IMR-90 (cell line): Measurements from ENCODE around the gene SRMS. TPM values are rescaled to one million over a fixed set of nuclear protein-coding genes. Genes with fewer than 3 reads are reported as not detected.

Source experiments
- ATAC-seq: fragments of 200-7000 bp; cut with Tn5 transposase; 2 replicates; pipeline ENCODE4 v1.9.1; 2020; ENCODE audit warnings: low read depth, mild to moderate bottlenecking, moderate library complexity
- BruUV-seq: library from RNA; stranded (reverse); fragments of 400-500 nt; replicated peaks from 2 replicates; lab custom pipeline; 2021; lab: Mats Ljungman, UMichigan
- CTCF ChIA-PET: fragments of 300-600 bp; formaldehyde crosslinking; extraction: SDS; loops from one replicate; lab custom pipeline; 2021; ENCODE audit warnings: antibody characterized with exemption; lab: Yijun Ruan, JAX
- POLR2A ChIA-PET: fragments of 300-600 bp; sonication (Branson Sonifier 250); formaldehyde crosslinking; loops from one replicate; lab custom pipeline; 2022; ENCODE audit warnings: antibody characterized with exemption; ENCODE audit not compliant: unreplicated experiment; lab: Charles Lee
- DNase-seq: peaks from one replicate; pipeline ENCODE4 v3.0.0; 2013
- H2AFZ ChIP-seq: replicated peaks from 2 replicates; pipeline ENCODE3; 2013; ENCODE audit warnings: low read length, mild to moderate bottlenecking; ENCODE audit not compliant: poor library complexity
- H2AK5ac ChIP-seq: 2 replicates; pipeline ENCODE4 v1.6.1; 2013; ENCODE audit warnings: low read depth, low read length, inconsistent platforms
- H2AK9ac ChIP-seq: replicated peaks from 2 replicates; pipeline ENCODE3; 2013; ENCODE audit warnings: mild to moderate bottlenecking, low read depth, low read length, moderate library complexity; ENCODE audit not compliant: poor library complexity
- H2BK120ac ChIP-seq: 2 replicates; pipeline ENCODE4 v1.6.1; 2013; ENCODE audit warnings: low read depth, low read length, inconsistent platforms
- H2BK15ac ChIP-seq: 3 replicates; pipeline ENCODE4 v1.6.1; 2013; ENCODE audit warnings: low read depth, low read length, inconsistent platforms
- H2BK20ac ChIP-seq: 2 replicates; pipeline ENCODE4 v1.6.1; 2013; ENCODE audit warnings: low read depth, mild to moderate bottlenecking, inconsistent platforms, low read length, moderate library complexity
- H2BK5ac ChIP-seq: 2 replicates; pipeline ENCODE4 v1.6.1; 2013; ENCODE audit warnings: mild to moderate bottlenecking, low read depth, low read length, inconsistent platforms; ENCODE audit not compliant: poor library complexity, severe bottlenecking
- H3K14ac ChIP-seq: replicated peaks from 2 replicates; pipeline ENCODE4 v1.6.1; 2013; ENCODE audit warnings: low read depth, low read length, inconsistent platforms
- H3K18ac ChIP-seq: 2 replicates; pipeline ENCODE4 v1.6.1; 2013; ENCODE audit warnings: low read depth, low read length, control low read depth
- H3K23ac ChIP-seq: 2 replicates; pipeline ENCODE4 v1.6.1; 2013; ENCODE audit warnings: low read depth, low read length, inconsistent platforms
- H3K27ac ChIP-seq: 2 replicates; pipeline ENCODE4 v1.5.1; 2013; ENCODE audit warnings: mild to moderate bottlenecking, control low read depth, low read length; ENCODE audit not compliant: insufficient read depth
- H3K27me3 ChIP-seq: 2 replicates; pipeline ENCODE4 v1.6.1; 2013; ENCODE audit warnings: low read length; ENCODE audit not compliant: control insufficient read depth, insufficient read depth
- H3K36me3 ChIP-seq: 2 replicates; pipeline ENCODE4 v1.6.1; 2013; ENCODE audit warnings: low read length, mixed read lengths; ENCODE audit not compliant: control insufficient read depth, insufficient read depth
- H3K4ac ChIP-seq: 2 replicates; pipeline ENCODE4 v1.6.1; 2013; ENCODE audit warnings: low read depth, low read length, inconsistent platforms
- H3K4me1 ChIP-seq: 2 replicates; pipeline ENCODE4 v1.6.1; 2013; ENCODE audit warnings: low read length, mixed read lengths; ENCODE audit not compliant: control insufficient read depth, insufficient read depth
- H3K4me2 ChIP-seq: 2 replicates; pipeline ENCODE4 v1.6.1; 2013; ENCODE audit warnings: low read depth, mild to moderate bottlenecking, control low read depth, low read length, moderate library complexity
- H3K4me3 ChIP-seq: 2 replicates; pipeline ENCODE4 v1.5.1; 2013; ENCODE audit warnings: low read depth, mild to moderate bottlenecking, control low read depth, low read length, moderate library complexity; ENCODE audit not compliant: insufficient read depth
- H3K56ac ChIP-seq: 2 replicates; pipeline ENCODE4 v1.6.1; 2013; ENCODE audit warnings: low read length, inconsistent platforms; ENCODE audit not compliant: insufficient read depth; ENCODE audit errors: extremely low read depth
- H3K79me1 ChIP-seq, 2 experiments: 2 replicates each; pipeline ENCODE4 v1.6.1; 2013; ENCODE audit warnings: low read length in 2 of 2, inconsistent platforms in 1 of 2, low read depth in 1 of 2
- H3K9ac ChIP-seq: 2 replicates; pipeline ENCODE4 v1.6.1; 2013; ENCODE audit warnings: low read depth, low read length, control low read depth
- H3K9me1 ChIP-seq: 2 replicates; pipeline ENCODE4 v1.6.1; 2013; ENCODE audit warnings: low read length, inconsistent platforms; ENCODE audit not compliant: insufficient read depth
- H3K9me3 ChIP-seq: 2 replicates; pipeline ENCODE4 v1.6.1; 2013; ENCODE audit warnings: low read length; ENCODE audit not compliant: control insufficient read depth, insufficient read depth
- H4K20me1 ChIP-seq: 2 replicates; pipeline ENCODE4 v1.6.1; 2013; ENCODE audit warnings: low read length, inconsistent platforms; ENCODE audit not compliant: insufficient read depth
- H4K5ac ChIP-seq: 2 replicates; pipeline ENCODE4 v1.6.1; 2013; ENCODE audit warnings: mild to moderate bottlenecking, low read depth, low read length, control low read depth
- H4K8ac ChIP-seq, 2 experiments: 2 replicates each; pipeline ENCODE4 v1.6.1; 2013; ENCODE audit warnings: low read depth in 2 of 2, low read length in 2 of 2, control low read depth in 1 of 2, inconsistent platforms in 1 of 2
- H4K91ac ChIP-seq: 2 replicates; pipeline ENCODE4 v1.6.1; 2013; ENCODE audit warnings: low read depth, low read length, inconsistent platforms; ENCODE audit not compliant: insufficient read depth
- BHLHE40 ChIP-seq: fragments of 150-350 bp; IDR thresholded peaks from 2 replicates; pipeline ENCODE4 v1.6.1; 2016; ENCODE audit warnings: mild to moderate bottlenecking, low read depth, low read length
- CEBPB ChIP-seq: IDR thresholded peaks from 2 replicates; pipeline ENCODE4 v1.6.1; 2012; ENCODE audit warnings: low read depth, low read length, improper control_type of control experiment
- CHD1 ChIP-seq: IDR thresholded peaks from 2 replicates; pipeline ENCODE4 v1.6.1; 2012; ENCODE audit warnings: low read depth, low read length, improper control_type of control experiment
- FOS ChIP-seq: fragments of 150-350 bp; IDR thresholded peaks from 2 replicates; pipeline ENCODE4 v1.6.1; 2016; ENCODE audit warnings: low read depth, low read length
- MAFK ChIP-seq: IDR thresholded peaks from 2 replicates; pipeline ENCODE4 v1.6.1; 2012; ENCODE audit warnings: low read depth, low read length, improper control_type of control experiment
- MAZ ChIP-seq: IDR thresholded peaks from 2 replicates; pipeline ENCODE4 v1.6.1; 2012; ENCODE audit warnings: low read depth, mild to moderate bottlenecking, low read length, improper control_type of control experiment, moderate library complexity, borderline replicate concordance
- MXI1 ChIP-seq: IDR thresholded peaks from 2 replicates; pipeline ENCODE4 v1.6.1; 2012; ENCODE audit warnings: low read depth, mild to moderate bottlenecking, low read length, moderate library complexity, borderline replicate concordance
- NFE2L2 ChIP-seq: fragments of 150-350 bp; IDR thresholded peaks from 2 replicates; pipeline ENCODE4 v1.6.1; 2016; ENCODE audit warnings: low read depth, mild to moderate bottlenecking, low read length
- POLR2A ChIP-seq: IDR thresholded peaks from 2 replicates; pipeline ENCODE4 v1.6.1; 2012; ENCODE audit warnings: mild to moderate bottlenecking, low read depth, low read length
- RCOR1 ChIP-seq: IDR thresholded peaks from 2 replicates; pipeline ENCODE4 v1.6.1; 2012; ENCODE audit warnings: mild to moderate bottlenecking, low read length, improper control_type of control experiment; ENCODE audit not compliant: insufficient replicate concordance
- RFX5 ChIP-seq: IDR thresholded peaks from 2 replicates; pipeline ENCODE4 v1.8.0; 2012; ENCODE audit warnings: low read depth, mild to moderate bottlenecking, low read length, moderate library complexity
- SMC3 ChIP-seq: fragments of 150-350 bp; IDR thresholded peaks from 2 replicates; pipeline ENCODE4 v1.6.1; 2016; ENCODE audit warnings: low read depth, mild to moderate bottlenecking, antibody characterized with exemption, low read length, moderate library complexity
- WGBS, 2 experiments: methylation state at CpG; one replicate each; pipeline versions ENCODE4 v1.1.5 to v1.1.7; 2013; ENCODE audit warnings: missing lambda C conversion rate in 2 of 2; ENCODE audit not compliant: insufficient read length in 1 of 2; ENCODE audit errors: extremely low coverage in 2 of 2; 5-methylcytosine and 5-hydroxymethylcytosine counted together
- dilution Hi-C: fragments of 300-500 bp; cut with HindIII; formaldehyde crosslinking; loops from one replicate; pipeline ENCODE4 v1.14.3; 2018; ENCODE audit warnings: low sequenced_read_pairs; ENCODE audit not compliant: unreplicated experiment
- in situ Hi-C: fragments of 300-500 bp; cut with MboI; formaldehyde crosslinking; loops from 3 replicates; pipeline ENCODE4 v1.14.3; 2019; ENCODE audit warnings: low sequenced_read_pairs, inconsistent platforms, mixed read lengths
- intact Hi-C: fragments of 100-400 bp; cut with micrococcal nuclease; formaldehyde crosslinking; loops from 2 replicates; pipeline ENCODE4 v1.10.0; 2022
- polyA plus RNA-seq, 3 experiments: library from polyadenylated mRNA; depleted of rRNA; stranded (reverse); fragments of >200 nt; gene quantifications; 2 replicates each; pipeline ENCODE4 v1.2.3, GENCODE V29; 2012; ENCODE audit warnings: low replicate concordance in 1 of 3
- total RNA-seq: library from RNA; depleted of rRNA; stranded (reverse); fragments of >200 nt; gene quantifications from 2 replicates; pipeline ENCODE4 v1.2.3, GENCODE V29; 2012
- TF ChIP-seq, protein P1 (sequence below): conservative IDR thresholded peaks from 2 replicates; pipeline ENCODE4 v1.5.1; 2012; ENCODE audit warnings: mild to moderate bottlenecking, low read depth, low read length, improper control_type of control experiment
- TF ChIP-seq, protein P2 (sequence below): fragments of 150-350 bp; IDR thresholded peaks from 2 replicates; pipeline ENCODE4 v1.6.1; 2017; ENCODE audit warnings: mild to moderate bottlenecking, antibody characterized with exemption, low read length, low read depth
- TF ChIP-seq, protein P3 (sequence below): fragments of 150-350 bp; IDR thresholded peaks from 2 replicates; pipeline ENCODE4 v1.6.1; 2016; ENCODE audit warnings: low read depth, mild to moderate bottlenecking, low read length, moderate library complexity, borderline replicate concordance

The SRMS gene
- total and polyA plus RNA-seq, 2 of the 4 experiments (the other 2 are of a cell fraction), result not detected

DNA sequence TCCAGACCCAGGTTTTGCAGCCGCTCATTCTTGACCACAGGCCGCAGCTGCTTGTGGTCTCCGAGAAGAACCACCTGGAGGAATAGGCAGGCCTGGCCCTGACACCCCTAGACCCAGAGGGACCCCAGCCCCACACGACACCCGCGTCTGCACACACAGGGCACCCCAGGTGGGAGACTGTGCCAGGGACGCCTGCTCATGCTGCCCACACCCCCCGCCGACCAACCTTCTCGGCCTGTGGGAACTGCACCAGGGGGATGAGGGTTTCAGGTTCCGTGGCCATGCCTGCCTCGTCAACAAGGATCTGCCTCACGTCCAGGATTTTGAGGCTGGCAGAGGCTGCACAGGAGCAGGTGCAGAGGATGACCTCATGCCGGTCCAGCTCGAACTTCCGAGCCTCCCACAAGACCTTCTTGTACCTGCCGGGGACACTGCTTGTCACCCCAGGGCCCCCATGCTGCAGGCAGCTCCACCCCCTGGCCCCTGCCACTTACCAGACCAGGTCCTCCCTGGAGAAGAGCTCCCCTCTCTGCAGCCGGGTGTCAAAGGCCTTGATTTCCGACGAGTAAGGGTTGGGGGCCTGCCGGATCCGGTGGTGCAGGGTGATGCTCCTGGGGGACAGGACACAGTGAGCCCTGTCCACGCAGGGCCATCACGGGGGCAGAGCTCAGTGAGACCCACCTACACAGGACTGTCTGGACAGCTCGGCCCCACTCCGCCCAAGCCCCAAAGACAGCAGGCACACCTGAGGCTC is 13.5 kb upstream of the SRMS start:
- Histone ChIP-seq H2BK20ac (no peak overlapping the region), H3K27me3 (no peaks in the 10 kb centered on the region), H3K9me1 (no peaks in the 10 kb centered on the region), H4K5ac (no peak overlapping the region), H3K27ac (no peak overlapping the region), H3K36me3 (peaks cover 55% of the 10 kb centered on the region), H3K14ac (no peak overlapping the region), H3K79me1 (no peaks in the 10 kb centered on the region), H3K18ac (no peak overlapping the region), H4K91ac (no peak overlapping the region), H3K9ac (no peak overlapping the region), H3K56ac (no peak overlapping the region), H3K4me3 (no peak overlapping the region), H2AK9ac (peak overlapping the region; percentile 28), H2BK15ac (no peak overlapping the region), H3K4ac (no peak overlapping the region), H3K4me2 (no peak overlapping the region), H2BK120ac (no peak overlapping the region), H2AFZ (no peak overlapping the region), H2AK5ac (no peak overlapping the region), H4K20me1 (no peaks in the 10 kb centered on the region), H4K8ac (no peak overlapping the region), H3K23ac (no peak overlapping the region), H3K4me1 (no peaks in the 10 kb centered on the region), H3K9me3 (no peaks in the 10 kb centered on the region), H2BK5ac (no peak overlapping the region)
- no peak for ATAC-seq
- dilution Hi-C loops, result no loop called here
- CTCF ChIA-PET, result no interaction called here
- DNase-seq, result no peak
- 100% methylated on average over 4 of the region's 26 CpGs; no CpG with 5 or more reads in 1 of the 2 experiments for WGBS, 2 experiments
- POLR2A ChIA-PET, result no interaction called here
- intact Hi-C loops, result no loop called here
- TF ChIP-seq, protein P1, sequence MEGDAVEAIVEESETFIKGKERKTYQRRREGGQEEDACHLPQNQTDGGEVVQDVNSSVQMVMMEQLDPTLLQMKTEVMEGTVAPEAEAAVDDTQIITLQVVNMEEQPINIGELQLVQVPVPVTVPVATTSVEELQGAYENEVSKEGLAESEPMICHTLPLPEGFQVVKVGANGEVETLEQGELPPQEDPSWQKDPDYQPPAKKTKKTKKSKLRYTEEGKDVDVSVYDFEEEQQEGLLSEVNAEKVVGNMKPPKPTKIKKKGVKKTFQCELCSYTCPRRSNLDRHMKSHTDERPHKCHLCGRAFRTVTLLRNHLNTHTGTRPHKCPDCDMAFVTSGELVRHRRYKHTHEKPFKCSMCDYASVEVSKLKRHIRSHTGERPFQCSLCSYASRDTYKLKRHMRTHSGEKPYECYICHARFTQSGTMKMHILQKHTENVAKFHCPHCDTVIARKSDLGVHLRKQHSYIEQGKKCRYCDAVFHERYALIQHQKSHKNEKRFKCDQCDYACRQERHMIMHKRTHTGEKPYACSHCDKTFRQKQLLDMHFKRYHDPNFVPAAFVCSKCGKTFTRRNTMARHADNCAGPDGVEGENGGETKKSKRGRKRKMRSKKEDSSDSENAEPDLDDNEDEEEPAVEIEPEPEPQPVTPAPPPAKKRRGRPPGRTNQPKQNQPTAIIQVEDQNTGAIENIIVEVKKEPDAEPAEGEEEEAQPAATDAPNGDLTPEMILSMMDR, result no peak
- no peak for TF ChIP-seq SMC3
- no peak for TF ChIP-seq NFE2L2
- TF ChIP-seq, protein P2, sequence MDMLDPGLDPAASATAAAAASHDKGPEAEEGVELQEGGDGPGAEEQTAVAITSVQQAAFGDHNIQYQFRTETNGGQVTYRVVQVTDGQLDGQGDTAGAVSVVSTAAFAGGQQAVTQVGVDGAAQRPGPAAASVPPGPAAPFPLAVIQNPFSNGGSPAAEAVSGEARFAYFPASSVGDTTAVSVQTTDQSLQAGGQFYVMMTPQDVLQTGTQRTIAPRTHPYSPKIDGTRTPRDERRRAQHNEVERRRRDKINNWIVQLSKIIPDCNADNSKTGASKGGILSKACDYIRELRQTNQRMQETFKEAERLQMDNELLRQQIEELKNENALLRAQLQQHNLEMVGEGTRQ, result no peak
- no peak for TF ChIP-seq CHD1
- no peak for TF ChIP-seq MXI1
- no peak for TF ChIP-seq RFX5
- no peak for TF ChIP-seq POLR2A
- no peak for TF ChIP-seq RCOR1
- TF ChIP-seq CEBPB, result no peak
- TF ChIP-seq, protein P3, sequence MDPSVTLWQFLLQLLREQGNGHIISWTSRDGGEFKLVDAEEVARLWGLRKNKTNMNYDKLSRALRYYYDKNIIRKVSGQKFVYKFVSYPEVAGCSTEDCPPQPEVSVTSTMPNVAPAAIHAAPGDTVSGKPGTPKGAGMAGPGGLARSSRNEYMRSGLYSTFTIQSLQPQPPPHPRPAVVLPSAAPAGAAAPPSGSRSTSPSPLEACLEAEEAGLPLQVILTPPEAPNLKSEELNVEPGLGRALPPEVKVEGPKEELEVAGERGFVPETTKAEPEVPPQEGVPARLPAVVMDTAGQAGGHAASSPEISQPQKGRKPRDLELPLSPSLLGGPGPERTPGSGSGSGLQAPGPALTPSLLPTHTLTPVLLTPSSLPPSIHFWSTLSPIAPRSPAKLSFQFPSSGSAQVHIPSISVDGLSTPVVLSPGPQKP, result no peak
- TF ChIP-seq FOS, result no peak
- no peak for TF ChIP-seq BHLHE40
- no peak for TF ChIP-seq MAFK
- TF ChIP-seq MAZ, result no peak
- BruUV-seq, result no TSS peak
- in situ Hi-C loops, result no loop called here
